ENCODE data around the gene CACNA2D2. TPM values are rescaled to one million over a fixed set of nuclear protein-coding genes. Genes with fewer than 3 reads are reported as not detected.

CACNA2D2 gene
- total RNA-seq, 2 experiments from 2014 or later: 0.60 to 0.62 TPM

DNA sequence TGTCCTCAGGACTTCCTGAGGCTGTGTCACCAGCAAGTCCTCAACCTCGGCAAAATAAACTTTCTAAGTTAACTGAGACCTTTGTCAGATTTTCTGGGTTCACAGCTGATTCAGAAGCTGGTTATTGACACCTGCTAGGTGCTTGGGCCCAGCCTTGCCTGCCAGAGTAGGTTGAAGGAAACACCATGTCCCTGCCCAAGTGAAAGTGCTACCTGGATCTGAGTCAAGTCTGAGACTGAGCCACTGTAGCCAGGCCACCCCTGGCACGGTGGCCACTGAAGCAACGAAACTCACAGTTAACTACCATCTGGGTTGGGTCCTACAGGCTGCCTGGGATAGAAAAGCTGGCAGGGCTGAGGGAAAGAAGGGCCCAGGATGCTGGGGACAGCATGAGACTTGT lies 189.1 kb downstream of the CACNA2D2 start:
- ChIA-PET POLR2A (no interaction called here), CTCF (interaction anchor here (1.0 to 2.8 kb wide), 8 partner anchors 8 to 302 kb away, joined by 3 to 12 read pairs (median 6); partner anchors contain the start of genes HYAL2, HYAL3, IFRD2 and NAA80)
- H3K27me3 Mint-ChIP-seq: no peaks in the 10 kb centered on the region
- H3K4me1 Mint-ChIP-seq: peaks cover 28% of the 10 kb centered on the region
- H3K4me3 Mint-ChIP-seq: no peak overlapping the region
- no peak for DNase-seq
- no peak overlapping the region for H3K27ac Mint-ChIP-seq
- H3K9me3 Mint-ChIP-seq: no peaks in the 10 kb centered on the region
- peaks cover 4% of the 10 kb centered on the region for H3K36me3 Mint-ChIP-seq (ENCODE audit: low read depth)

Other genes with a start within 250 kb of the CACNA2D2 start
- gene SEMA3B, start 234.5 kb downstream of the CACNA2D2 start, total RNA-seq: under 1 TPM; 0.37 to 0.60 TPM
- not detected for gene LSMEM2, start 224.5 kb downstream of the CACNA2D2 start, total RNA-seq
- 10 to 100 TPM; 59.4 to 66.0 TPM for gene IFRD2, start 211.2 kb downstream of the CACNA2D2 start, total RNA-seq
- gene HYAL3, start 204.2 kb downstream of the CACNA2D2 start, total RNA-seq: 10 to 100 TPM in 1 of 2 experiments, 1 to 10 TPM in 1; 9.2 to 10.9 TPM
- gene NAA80, start 204.2 kb downstream of the CACNA2D2 start, total RNA-seq: 10 to 100 TPM; 28.9 to 31.7 TPM
- under 1 TPM in 1 of 2 experiments, not detected in 1; 0.07 TPM for gene HYAL1, start 200.1 kb downstream of the CACNA2D2 start, total RNA-seq
- gene HYAL2, start 180.9 kb downstream of the CACNA2D2 start, total RNA-seq: 1 to 10 TPM; 4.3 to 5.7 TPM
- 10 to 100 TPM; 16.1 to 17.7 TPM for gene TUSC2, start 175.4 kb downstream of the CACNA2D2 start, total RNA-seq
- 100 to 1,000 TPM in 1 of 2 experiments, 10 to 100 TPM in 1; 88.3 to 122 TPM for gene RASSF1, start 162.8 kb downstream of the CACNA2D2 start, total RNA-seq
- gene ZMYND10, start 157.9 kb downstream of the CACNA2D2 start, total RNA-seq: 1 to 10 TPM; 3.5 to 3.6 TPM
- 10 to 100 TPM; 40.8 to 46.5 TPM for gene NPRL2, start 152.9 kb downstream of the CACNA2D2 start, total RNA-seq
- gene CYB561D2, start 152.8 kb downstream of the CACNA2D2 start, total RNA-seq: 10 to 100 TPM; 35.3 to 40.9 TPM
- 10 to 100 TPM; 17.5 to 19.2 TPM for gene TMEM115, start 144.1 kb downstream of the CACNA2D2 start, total RNA-seq
- gene C3orf18, start 64.1 kb upstream of the CACNA2D2 start, total RNA-seq: 10 to 100 TPM; 29.0 to 33.9 TPM
- gene HEMK1, start 65.9 kb upstream of the CACNA2D2 start, total RNA-seq: 10 to 100 TPM; 42.3 to 49.0 TPM
- gene CISH, start 108.1 kb upstream of the CACNA2D2 start, total RNA-seq: 100 to 1,000 TPM; 300 to 308 TPM
- 100 to 1,000 TPM; 135 to 140 TPM for gene MAPKAPK3, start 113.5 kb upstream of the CACNA2D2 start, total RNA-seq
- 1 to 10 TPM in 1 of 2 experiments, under 1 TPM in 1; 1.00 to 1.1 TPM for gene DOCK3, start 171.3 kb upstream of the CACNA2D2 start, total RNA-seq

Measured in activated CD4-positive, alpha-beta T cell treated with anti-CD3 and anti-CD28 coated beads, Interleukin-2, amount 10 ng/mL, durations not matched to agents 7 days and 5 days (primary cell).